Lower leg skin (tissue), 3 donors: ENCODE data around the gene MS4A12.

Source experiments
- POLR2A ChIP-seq, 2 donors: fragments of 450-650 bp; IDR thresholded peaks; one replicate each; pipeline ENCODE4 v1.6.1; 2016 to 2017; ENCODE audit warnings: antibody characterized with exemption in 2 of 2, mild to moderate bottlenecking in 1 of 2, moderate library complexity in 1 of 2
- TF ChIP-seq, protein P1 (sequence below), 3 donors: fragments of 450-650 bp; IDR thresholded peaks; one replicate each; pipeline ENCODE4 v1.5.1; 2016; ENCODE audit warnings: antibody characterized with exemption in 3 of 3, mild to moderate bottlenecking in 3 of 3, moderate library complexity in 2 of 3

DNA sequence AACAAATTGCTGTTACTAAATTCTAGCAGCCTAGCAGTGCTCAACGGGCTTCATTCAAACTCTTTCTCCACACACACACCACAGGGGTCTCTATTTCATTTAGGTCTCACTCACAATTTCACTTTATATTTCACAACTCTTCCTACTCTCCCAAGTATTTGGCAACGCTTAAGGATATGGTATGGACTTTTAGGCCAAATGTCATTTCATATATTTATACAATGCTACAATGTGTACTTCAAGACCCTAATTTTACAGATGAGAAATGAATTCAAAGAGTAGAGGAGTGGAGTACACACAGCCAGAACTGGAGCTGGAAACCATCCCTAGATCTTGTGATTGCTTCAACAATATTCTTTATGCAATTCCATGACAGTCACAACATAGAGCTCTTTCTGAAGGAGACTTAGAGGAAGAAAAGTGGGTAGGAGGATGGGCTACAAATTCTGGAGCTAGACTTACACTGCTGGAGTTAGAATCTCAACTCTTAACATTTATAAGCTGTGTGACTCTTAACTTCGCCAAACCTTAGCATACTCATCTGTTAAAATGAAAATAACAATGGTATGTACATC, 20.2 kb downstream of the MS4A12 start:
- no peak for TF ChIP-seq POLR2A (IDR thresholded peaks at IDR 0.05)
- TF ChIP-seq, protein P1, sequence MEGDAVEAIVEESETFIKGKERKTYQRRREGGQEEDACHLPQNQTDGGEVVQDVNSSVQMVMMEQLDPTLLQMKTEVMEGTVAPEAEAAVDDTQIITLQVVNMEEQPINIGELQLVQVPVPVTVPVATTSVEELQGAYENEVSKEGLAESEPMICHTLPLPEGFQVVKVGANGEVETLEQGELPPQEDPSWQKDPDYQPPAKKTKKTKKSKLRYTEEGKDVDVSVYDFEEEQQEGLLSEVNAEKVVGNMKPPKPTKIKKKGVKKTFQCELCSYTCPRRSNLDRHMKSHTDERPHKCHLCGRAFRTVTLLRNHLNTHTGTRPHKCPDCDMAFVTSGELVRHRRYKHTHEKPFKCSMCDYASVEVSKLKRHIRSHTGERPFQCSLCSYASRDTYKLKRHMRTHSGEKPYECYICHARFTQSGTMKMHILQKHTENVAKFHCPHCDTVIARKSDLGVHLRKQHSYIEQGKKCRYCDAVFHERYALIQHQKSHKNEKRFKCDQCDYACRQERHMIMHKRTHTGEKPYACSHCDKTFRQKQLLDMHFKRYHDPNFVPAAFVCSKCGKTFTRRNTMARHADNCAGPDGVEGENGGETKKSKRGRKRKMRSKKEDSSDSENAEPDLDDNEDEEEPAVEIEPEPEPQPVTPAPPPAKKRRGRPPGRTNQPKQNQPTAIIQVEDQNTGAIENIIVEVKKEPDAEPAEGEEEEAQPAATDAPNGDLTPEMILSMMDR (IDR thresholded peaks at IDR 0.05), result no peak
